GM19438 (cell line): ENCODE measurements around the gene C1orf167.

Experiments used
- ATAC-seq: cut with Tn5 transposase; IDR thresholded peaks from one replicate; pipeline ENCODE4 v1.9.1; 2021; ENCODE audit warnings: low read depth; ENCODE audit not compliant: unreplicated experiment

Gene C1orf167

DNA sequence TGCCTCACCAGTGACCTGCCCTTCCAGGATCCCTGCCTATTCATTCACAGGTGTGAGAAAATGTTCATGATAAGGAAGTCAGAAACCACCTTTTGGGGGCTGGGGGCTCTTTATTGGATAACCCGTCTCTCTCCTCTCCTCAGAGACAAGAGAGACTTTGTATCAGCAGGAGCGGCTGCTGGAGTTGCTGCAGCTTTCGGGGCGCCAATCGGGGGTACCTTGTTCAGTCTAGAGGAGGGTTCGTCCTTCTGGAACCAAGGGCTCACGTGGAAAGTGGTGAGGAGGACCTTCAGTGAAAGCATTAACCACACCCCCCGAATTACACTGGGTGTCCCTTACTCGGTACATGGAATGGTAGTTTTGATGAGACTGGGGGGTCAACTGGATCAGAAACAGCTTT lies 65.0 kb downstream of the C1orf167 start:
- no peak for ATAC-seq

DNA sequence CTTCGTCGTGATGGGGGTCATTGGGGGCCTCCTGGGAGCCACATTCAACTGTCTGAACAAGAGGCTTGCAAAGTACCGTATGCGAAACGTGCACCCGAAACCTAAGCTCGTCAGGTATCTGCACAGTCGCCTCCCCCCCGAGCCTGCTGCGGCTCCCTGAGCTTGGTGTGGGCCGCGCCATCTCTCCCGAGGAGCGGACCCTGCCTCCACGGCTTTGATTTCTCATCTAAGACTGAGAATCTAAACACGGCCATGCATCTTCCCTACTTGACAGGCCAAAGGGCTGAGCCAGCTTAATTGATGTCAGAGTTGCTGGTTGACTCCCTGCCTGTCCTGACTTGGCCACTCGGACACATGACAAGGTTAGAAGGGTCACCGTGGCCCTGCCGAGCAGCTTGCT lies 66.5 kb downstream of the C1orf167 start:
- no peak for ATAC-seq

DNA sequence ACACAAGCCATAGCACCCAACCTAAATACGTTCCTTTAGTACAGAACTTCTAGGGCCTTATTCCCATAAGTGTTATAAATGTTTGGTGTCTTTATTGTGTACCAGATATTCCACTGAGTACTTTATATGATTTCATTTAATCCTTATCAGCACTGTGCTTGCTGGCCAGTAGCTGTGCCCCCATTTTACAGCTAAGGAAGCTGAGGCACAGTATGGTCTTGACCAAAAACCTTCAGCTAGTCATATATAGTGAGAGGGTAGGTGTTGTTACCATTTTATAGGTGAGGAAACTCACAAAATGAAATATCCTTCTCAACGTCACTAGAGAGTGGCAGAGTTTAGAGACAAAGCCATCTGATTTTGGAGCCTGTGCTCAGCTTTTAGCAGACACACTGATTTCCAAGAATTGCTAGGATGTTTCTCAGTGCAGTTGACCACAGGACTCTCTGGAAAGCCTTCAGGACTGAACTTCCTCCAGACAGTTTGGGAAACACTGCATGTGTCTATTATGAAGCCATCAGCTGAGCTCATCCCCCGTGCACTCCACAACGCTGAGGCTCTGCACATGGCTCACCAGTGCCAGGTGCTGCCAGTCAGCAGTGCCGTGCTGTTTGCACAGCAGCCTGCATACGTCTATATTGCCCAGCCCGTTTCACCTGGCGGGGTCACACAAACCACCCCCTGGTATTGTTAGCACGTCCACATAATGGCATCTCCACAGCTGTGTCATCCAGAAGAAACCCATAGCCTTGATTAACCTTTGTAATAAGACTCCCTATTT lies 70.1 kb downstream of the C1orf167 start:
- ATAC-seq, result no peak

DNA sequence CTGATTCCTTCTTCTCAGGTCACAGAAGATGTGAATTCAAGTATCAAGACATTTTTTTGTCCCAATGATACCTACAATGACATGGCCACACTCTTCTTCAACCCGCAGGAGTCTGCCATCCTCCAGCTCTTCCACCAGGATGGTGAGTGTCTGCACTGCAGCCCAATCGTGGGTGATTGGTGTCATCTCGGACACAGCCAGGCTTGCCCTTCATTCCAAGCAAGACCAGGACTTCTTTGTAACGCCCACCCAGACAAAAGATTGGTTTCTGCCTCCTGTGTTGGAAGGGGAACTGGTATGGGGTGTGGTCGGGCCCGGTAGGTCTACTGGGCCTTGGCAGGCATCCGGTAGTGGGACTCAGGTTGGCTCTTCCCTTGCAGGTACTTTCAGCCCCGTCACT lies 71.5 kb downstream of the C1orf167 start:
- ATAC-seq, result no peak

DNA sequence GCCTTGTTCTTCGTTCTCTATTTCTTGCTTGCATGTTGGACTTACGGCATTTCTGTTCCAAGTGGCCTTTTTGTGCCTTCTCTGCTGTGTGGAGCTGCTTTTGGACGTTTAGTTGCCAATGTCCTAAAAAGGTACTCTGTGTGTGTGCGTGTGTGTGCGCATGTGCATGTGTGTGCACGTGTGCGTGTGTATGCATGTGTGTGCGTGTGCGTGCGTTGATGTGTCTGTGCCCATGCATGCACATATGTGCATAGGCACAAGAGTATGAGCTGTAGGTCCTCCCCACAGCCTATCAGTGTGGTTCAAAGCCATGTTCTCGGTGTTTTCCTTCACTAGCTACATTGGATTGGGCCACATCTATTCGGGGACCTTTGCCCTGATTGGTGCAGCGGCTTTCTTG lies 71.9 kb downstream of the C1orf167 start:
- no peak for ATAC-seq

DNA sequence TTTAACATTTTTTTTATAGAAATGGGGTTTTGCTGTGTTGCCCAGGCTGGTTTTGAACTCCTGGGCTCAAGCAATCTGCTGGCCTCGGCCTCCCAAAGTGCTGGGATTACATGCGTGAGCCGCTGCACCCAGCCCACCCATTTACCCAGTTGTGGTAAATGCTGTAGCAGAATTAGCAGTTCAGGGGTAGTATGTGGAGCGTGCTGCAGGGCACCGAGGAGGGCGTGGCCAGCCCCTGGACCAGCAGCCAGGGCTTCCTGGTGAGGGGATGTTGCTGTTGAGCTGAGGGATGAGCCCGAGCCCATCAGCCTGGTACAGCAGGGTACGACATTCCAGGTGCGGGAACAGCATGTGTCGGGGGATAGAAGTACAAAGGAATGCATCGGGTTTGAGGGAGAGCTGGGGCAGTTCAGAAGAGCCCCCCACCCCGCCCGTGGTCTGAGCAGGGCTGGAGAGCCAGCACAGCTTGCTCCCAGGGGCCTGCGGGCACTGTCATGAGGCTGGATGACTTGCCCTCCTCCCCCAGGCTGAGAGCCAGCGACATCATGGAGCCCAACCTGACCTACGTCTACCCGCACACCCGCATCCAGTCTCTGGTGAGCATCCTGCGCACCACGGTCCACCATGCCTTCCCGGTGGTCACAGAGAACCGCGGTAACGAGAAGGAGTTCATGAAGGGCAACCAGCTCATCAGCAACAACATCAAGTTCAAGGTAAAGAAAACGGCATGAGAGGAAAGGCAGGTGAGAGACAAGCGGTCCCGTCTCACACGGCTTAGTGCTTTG lies 73.6 kb downstream of the C1orf167 start:
- ATAC-seq, result no peak

DNA sequence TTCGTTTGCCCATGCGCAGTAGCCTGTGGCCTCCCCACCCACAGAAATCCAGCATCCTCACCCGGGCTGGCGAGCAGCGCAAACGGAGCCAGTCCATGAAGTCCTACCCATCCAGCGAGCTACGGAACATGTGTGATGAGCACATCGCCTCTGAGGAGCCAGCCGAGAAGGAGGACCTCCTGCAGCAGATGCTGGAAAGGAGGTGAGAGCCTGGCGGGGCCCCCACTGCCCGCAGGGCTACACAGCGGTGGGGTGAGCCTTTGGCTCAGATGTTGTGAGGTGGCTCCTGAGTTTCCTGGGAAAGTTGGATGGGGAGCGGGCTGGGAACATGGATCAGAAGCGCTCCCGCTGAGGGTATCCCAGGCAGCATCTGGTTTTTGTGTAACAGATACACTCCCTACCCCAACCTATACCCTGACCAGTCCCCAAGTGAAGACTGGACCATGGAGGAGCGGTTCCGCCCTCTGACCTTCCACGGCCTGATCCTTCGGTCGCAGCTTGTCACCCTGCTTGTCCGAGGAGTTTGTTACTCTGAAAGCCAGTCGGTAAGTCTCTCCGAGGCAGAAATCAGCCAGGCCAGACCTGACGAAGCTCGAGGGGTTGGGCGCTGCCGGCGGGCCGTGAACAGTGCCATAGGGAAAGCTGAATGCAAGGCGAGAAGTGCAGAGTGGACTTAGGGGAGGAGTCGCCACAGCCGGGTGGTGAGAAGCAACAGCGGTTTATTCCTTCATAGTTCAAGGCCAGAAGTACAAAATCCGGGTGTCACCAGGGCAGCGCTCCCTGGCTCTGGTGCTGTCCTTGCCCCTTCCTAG lies 75.2 kb downstream of the C1orf167 start:
- no peak for ATAC-seq

DNA sequence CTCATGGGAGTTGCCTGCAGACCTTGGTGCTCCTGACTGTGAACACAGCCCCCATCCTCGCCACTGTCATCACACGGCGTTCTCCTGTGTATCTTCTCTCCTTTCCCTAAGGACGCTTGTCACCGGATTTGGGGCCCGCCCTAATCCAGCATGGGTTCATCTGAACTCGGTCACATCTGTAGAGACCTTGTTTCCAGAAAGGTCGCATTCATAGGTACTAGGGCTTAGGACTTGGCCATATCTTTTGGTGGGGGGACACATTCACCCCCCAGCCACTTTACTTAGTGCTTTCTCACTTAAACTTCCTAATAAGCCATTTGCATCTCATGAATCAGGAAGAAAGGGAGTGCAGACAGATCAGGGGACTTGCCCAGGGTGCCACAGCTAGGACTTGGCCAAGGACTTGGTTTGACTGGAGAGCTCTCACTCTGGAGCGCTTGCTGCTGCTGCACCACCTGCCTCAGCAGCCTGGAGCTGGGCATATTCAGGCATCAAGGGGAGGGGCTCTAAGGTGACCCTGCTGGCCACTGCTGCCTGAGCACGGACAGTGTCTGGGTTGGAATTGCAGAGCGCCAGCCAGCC lies 75.9 kb downstream of the C1orf167 start:
- ATAC-seq, result no peak

DNA sequence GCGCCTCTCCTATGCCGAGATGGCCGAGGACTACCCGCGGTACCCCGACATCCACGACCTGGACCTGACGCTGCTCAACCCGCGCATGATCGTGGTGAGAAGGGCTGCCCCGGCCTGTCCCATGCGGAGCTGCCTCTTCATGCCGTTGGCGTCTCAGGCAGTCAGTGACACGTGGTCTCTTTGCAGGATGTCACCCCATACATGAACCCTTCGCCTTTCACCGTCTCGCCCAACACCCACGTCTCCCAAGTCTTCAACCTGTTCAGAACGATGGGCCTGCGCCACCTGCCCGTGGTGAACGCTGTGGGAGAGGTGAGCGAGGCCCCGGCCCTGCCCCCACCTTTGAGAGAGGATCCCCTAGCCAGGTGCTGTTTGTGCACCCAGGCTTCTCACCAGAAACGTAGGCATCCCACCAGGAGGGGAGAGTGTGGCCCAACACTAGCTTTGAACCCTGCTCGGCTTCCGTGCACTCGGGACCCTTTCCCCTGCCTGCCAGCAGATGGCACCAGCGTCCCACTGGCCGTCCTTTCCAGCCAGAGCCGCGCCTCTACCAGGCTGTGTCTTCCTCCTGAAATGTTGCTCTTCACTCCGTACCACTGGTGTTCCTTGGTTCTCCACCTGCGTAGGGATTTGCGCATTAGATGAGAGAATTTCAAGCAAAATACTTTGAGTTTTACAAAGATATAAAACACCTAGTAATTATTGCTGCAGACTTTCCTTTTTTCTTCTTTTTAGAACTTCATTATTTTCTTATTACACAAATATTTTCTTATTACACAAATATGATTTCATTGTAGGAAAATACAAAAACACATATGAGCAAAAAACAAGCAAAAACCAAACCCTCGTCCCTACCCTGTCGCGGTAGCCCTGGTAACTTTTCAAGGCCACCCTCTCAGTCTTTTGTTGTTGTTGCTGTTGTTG lies 76.6 kb downstream of the C1orf167 start:
- ATAC-seq, result no peak
